IPS-15b (cell line): ENCODE measurements around the gene APRT.

ENCODE experiments used
- H3K27me3 ChIP-seq: one replicate; pipeline ENCODE4 v1.6.1; 2013; ENCODE audit warnings: low read length; ENCODE audit not compliant: control insufficient read depth, insufficient read depth
- H3K36me3 ChIP-seq: one replicate; pipeline ENCODE4 v1.6.1; 2013; ENCODE audit warnings: low read length; ENCODE audit not compliant: control insufficient read depth, insufficient read depth
- H3K4me1 ChIP-seq: one replicate; pipeline ENCODE4 v1.6.1; 2013; ENCODE audit warnings: mild to moderate bottlenecking, low read length; ENCODE audit not compliant: control insufficient read depth, insufficient read depth
- H3K4me3 ChIP-seq: one replicate; pipeline ENCODE4 v1.5.1; 2013; ENCODE audit warnings: low read depth, low read length
- H3K9ac ChIP-seq: one replicate; pipeline ENCODE4 v1.6.1; 2013; ENCODE audit warnings: low read depth, mild to moderate bottlenecking, low read length
- H3K9me3 ChIP-seq: one replicate; pipeline ENCODE4 v1.6.1; 2013; ENCODE audit warnings: mild to moderate bottlenecking, low read length; ENCODE audit not compliant: control insufficient read depth, insufficient read depth

Gene APRT

GRCh38 chr16:88853325-88853941 is 41.7 kb upstream of the APRT start:
- H3K9me3 ChIP-seq, result no peaks in the 10 kb centered on the region
- H3K4me1 ChIP-seq, result peaks cover 6% of the 10 kb centered on the region
- no peaks in the 10 kb centered on the region for H3K27me3 ChIP-seq
- H3K9ac ChIP-seq, result no peak overlapping the region
- H3K36me3 ChIP-seq, result peaks cover 2% of the 10 kb centered on the region
- no peak overlapping the region for H3K4me3 ChIP-seq

GRCh38 chr16:88851616-88852015 is 39.9 kb upstream of the APRT start:
- H3K4me1 ChIP-seq, result peaks cover 3% of the 10 kb centered on the region
- peaks cover 2% of the 10 kb centered on the region for H3K36me3 ChIP-seq
- H3K9ac ChIP-seq, result no peak overlapping the region
- H3K4me3 ChIP-seq, result no peak overlapping the region
- no peaks in the 10 kb centered on the region for H3K27me3 ChIP-seq
- H3K9me3 ChIP-seq, result no peaks in the 10 kb centered on the region

DNA sequence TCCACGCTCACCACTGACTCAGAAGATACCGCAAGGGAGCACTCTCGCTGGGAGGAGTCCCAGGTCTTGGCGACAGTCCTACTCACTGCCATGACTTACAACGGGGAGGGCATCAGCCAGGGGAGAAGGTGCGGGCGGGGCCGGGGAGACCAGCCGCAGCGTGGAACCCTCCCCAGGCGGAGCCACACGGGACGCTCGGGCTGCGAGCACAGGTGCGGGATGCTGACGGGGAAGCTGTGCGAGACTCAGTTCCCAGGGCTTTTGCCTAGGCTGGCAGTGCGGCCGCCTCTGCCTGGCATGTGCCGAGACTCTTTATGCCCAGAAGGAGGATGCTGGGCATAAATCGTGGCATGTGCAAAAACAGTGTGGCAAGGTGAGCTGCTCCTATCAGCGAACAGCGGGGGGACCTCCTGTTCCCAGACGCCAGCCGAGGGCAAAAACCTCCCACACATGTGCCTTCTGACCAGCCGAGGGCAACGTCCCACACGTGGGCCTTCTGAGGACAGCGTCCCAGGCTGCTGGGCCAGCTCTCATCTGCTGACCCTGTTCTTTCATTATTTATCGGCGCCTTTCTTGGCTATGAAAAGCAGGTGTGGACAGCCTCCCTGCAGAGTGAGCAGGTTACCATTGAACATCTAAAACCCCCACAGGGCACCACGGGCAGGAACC is 38.9 kb upstream of the APRT start:
- no peaks in the 10 kb centered on the region for H3K27me3 ChIP-seq
- no peak overlapping the region for H3K4me3 ChIP-seq
- no peak overlapping the region for H3K9ac ChIP-seq
- no peaks in the 10 kb centered on the region for H3K9me3 ChIP-seq
- H3K36me3 ChIP-seq, result peaks cover 2% of the 10 kb centered on the region
- no peaks in the 10 kb centered on the region for H3K4me1 ChIP-seq

GRCh38 chr16:88848557-88848956 is 36.8 kb upstream of the APRT start:
- Histone ChIP-seq H3K27me3 (no peaks in the 10 kb centered on the region), H3K36me3 (peaks cover 2% of the 10 kb centered on the region), H3K4me3 (no peak overlapping the region), H3K4me1 (no peaks in the 10 kb centered on the region), H3K9me3 (no peaks in the 10 kb centered on the region), H3K9ac (no peak overlapping the region)

DNA sequence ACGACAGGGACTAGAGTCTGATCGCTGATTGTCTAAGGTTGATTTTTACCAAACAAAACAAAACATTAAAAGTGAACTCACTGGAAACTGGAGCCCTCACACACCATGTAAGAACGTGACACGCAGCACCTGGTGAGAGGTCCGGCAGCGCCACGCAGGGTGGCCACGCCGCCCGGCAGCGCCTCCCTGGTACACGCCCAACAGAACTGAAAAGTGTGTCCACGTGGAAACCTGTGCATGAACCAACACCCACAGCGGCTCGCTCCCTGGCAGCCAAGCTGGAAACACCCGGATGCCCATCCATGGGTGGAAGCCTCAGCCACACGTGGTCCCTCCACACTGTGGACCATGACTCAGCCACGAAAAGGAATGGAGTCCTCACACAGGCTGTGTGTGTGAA is 35.9 kb upstream of the APRT start:
- Histone ChIP-seq H3K9me3 (no peaks in the 10 kb centered on the region), H3K4me1 (no peaks in the 10 kb centered on the region), H3K9ac (no peak overlapping the region), H3K4me3 (no peak overlapping the region), H3K27me3 (no peaks in the 10 kb centered on the region), H3K36me3 (no peaks in the 10 kb centered on the region)

DNA sequence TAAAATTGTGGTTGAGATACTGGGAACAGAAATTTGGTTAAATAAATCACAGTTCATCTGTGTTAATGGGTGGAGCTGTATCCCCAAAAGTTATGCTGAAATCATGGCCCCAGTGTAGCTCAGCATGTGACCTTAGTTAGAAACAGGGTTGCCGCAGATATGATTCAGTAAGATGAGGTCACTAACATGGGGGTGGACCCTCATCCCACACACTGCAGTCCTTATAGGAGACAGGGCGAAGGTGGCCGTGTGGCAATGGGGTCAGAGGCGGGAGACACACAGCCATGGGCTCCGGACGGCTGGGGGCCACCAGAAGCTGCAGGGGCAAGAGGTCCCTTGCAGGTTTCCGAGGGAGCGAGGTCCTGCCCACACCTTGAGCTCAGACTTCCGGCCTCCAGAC is 34.4 kb upstream of the APRT start:
- no peaks in the 10 kb centered on the region for H3K9me3 ChIP-seq
- no peak overlapping the region for H3K4me3 ChIP-seq
- no peaks in the 10 kb centered on the region for H3K36me3 ChIP-seq
- no peak overlapping the region for H3K9ac ChIP-seq
- H3K27me3 ChIP-seq, result no peaks in the 10 kb centered on the region
- no peaks in the 10 kb centered on the region for H3K4me1 ChIP-seq

DNA sequence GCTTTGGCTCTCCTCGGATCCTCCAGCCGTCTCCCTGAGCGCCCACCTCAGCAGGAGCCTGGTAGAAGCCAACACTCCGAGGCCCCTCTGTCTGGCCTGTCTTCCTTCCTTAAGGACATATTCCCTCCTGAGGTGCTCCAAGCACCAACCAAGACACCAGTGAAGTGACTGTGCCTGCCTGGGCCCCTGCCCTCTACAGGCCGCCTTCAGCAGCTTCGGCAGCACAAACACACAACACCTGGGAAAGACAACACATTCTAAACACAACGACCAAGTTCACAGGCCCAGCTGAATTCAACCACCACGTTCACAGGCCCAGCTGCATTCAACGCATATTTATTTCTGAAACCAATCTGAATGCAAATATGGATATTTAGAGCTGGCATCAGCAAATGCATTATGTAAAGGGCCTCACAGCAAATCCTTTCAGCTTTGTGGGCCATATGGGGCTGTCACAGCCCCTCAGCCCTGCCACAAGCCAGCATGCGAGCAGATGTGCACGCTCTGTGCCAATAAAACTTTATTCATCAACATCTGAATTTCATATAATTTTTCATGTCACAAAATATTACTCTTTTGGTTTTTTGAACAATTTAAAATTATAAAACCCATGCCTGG is 32.8 kb upstream of the APRT start:
- Histone ChIP-seq H3K9ac (no peak overlapping the region), H3K9me3 (no peaks in the 10 kb centered on the region), H3K4me1 (no peaks in the 10 kb centered on the region), H3K27me3 (no peaks in the 10 kb centered on the region), H3K4me3 (no peak overlapping the region), H3K36me3 (peaks cover 3% of the 10 kb centered on the region)

DNA sequence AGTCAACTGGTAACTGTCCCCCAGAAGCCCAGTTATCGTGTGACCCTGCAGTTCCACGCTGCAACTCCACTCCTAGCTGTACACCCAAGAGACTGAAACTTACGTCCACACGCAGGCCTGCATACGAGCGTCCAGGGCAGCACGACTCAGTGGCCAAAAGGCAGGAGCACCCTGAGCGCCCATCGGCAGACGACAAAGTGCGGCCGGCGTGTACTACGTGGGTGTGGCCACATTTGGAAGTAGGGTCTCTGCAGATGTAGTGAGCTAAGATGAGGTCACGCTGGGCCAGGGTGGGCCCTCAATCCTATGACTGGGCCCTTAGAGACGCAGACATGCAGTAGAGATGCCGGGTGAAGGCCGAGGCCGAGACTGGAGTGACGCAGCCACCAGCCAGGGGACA is 31.5 kb upstream of the APRT start:
- Histone ChIP-seq H3K9ac (no peak overlapping the region), H3K9me3 (no peaks in the 10 kb centered on the region), H3K27me3 (no peaks in the 10 kb centered on the region), H3K36me3 (peaks cover 3% of the 10 kb centered on the region), H3K4me1 (no peaks in the 10 kb centered on the region), H3K4me3 (no peak overlapping the region)

DNA sequence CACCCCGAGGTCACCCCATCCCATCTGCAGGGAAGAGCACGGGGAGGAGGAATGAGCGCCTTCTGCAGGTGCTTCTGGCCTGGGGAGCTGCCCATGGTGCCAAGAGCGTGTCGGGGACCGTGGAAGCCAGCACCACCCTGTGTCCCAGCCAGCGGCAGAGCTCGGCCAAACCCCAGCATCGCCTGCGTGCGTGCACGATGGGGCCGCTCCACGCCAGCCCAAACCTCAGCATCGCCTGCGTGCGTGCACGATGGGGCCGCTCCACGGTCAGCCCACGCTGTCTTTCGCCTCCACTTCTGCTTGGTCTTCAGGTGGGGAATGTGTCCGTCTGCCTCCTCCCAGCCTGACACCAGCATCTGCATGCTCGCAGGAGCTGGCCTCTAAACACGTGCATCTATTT is 31.1 kb upstream of the APRT start:
- H3K27me3 ChIP-seq, result no peaks in the 10 kb centered on the region
- no peaks in the 10 kb centered on the region for H3K4me1 ChIP-seq
- no peak overlapping the region for H3K4me3 ChIP-seq
- no peak overlapping the region for H3K9ac ChIP-seq
- no peaks in the 10 kb centered on the region for H3K9me3 ChIP-seq
- H3K36me3 ChIP-seq, result peaks cover 3% of the 10 kb centered on the region

DNA sequence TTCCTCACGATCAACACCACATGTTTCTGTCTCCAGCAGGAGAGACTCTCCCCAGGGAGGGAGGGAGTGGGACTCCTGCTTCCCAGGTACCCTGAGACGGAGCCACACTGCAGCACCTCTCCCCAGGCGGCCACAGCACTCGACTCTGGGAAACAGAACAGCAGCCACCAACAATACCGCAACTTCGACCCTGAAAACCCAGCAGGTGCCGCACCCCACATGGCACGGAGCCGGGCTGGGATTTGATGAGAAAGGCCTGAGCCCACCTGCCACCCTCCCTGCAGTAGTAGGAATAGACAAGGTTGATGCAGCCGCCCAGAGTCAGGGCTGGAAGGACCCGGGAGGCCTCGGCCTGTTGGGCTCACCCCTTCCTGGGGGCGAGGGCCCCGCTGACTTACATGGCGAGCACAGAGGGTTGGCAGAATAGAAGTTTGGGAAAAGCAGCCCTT is 30.6 kb upstream of the APRT start:
- H3K4me3 ChIP-seq, result no peak overlapping the region
- H3K27me3 ChIP-seq, result no peaks in the 10 kb centered on the region
- no peak overlapping the region for H3K9ac ChIP-seq
- no peaks in the 10 kb centered on the region for H3K4me1 ChIP-seq
- peaks cover 3% of the 10 kb centered on the region for H3K36me3 ChIP-seq
- H3K9me3 ChIP-seq, result no peaks in the 10 kb centered on the region

GRCh38 chr16:88841521-88842307 is 30.0 kb upstream of the APRT start:
- Histone ChIP-seq H3K36me3 (peaks cover 3% of the 10 kb centered on the region), H3K9ac (no peak overlapping the region)

More at GRCh38 chr16:88841521-88842307, 30.0 kb upstream of the APRT start:
- H3K4me3 ChIP-seq, result no peak overlapping the region
- H3K9me3 ChIP-seq, result no peaks in the 10 kb centered on the region
- H3K4me1 ChIP-seq, result no peaks in the 10 kb centered on the region
- no peaks in the 10 kb centered on the region for H3K27me3 ChIP-seq
